GM12892 (cell line): Measurements from ENCODE around the gene CYTH1.

Experiments
- POLR2A ChIP-seq: IDR thresholded peaks from 2 replicates; pipeline ENCODE4 v1.6.1; 2011; ENCODE audit warnings: low read depth, low read length, control low read depth
- POLR2AphosphoS5 ChIP-seq: IDR thresholded peaks from 2 replicates; pipeline ENCODE4 v1.6.1; 2011; ENCODE audit warnings: low read depth, low read length, control low read depth
- TAF1 ChIP-seq: IDR thresholded peaks from 2 replicates; pipeline ENCODE4 v1.6.1; 2011; ENCODE audit warnings: low read depth, mild to moderate bottlenecking, control low read depth, low read length, borderline replicate concordance

- TF ChIP-seq POLR2AphosphoS5 (no peak), TAF1 (no peak), POLR2A (no peak)
Observed at GRCh38 chr17:78709751-78710181, 72.3 kb downstream of the CYTH1 start.
